Panc1 (cell line): ENCODE results near the gene STK16. TPM values are rescaled to one million over a fixed set of nuclear protein-coding genes. Genes with fewer than 3 reads are reported as not detected.

Experiments
- ATAC-seq: fragments of 200-7000 bp; cut with Tn5 transposase; 2 replicates; pipeline ENCODE4 v1.9.1; 2020; ENCODE audit warnings: mild to moderate bottlenecking, moderate library complexity
- BruUV-seq: library from RNA; stranded (reverse); fragments of 400-500 nt; replicated peaks from 2 replicates; lab custom pipeline; 2021; lab: Mats Ljungman, UMichigan
- CTCF ChIA-PET: fragments of 300-600 bp; sonication (Branson Sonifier 250); formaldehyde crosslinking; loops from one replicate; lab custom pipeline; 2022; ENCODE audit warnings: antibody characterized with exemption; lab: Charles Lee
- POLR2A ChIA-PET: fragments of 300-600 bp; sonication (Branson Sonifier 250); formaldehyde crosslinking; loops from one replicate; lab custom pipeline; 2022; ENCODE audit warnings: antibody characterized with exemption; lab: Charles Lee
- DNase-seq: peaks from one replicate; pipeline ENCODE4 v3.0.0-alpha.2; 2010; ENCODE audit warnings: low read depth, low spot score
- H3K27ac ChIP-seq: 2 replicates; pipeline ENCODE4 v1.5.1; 2011; ENCODE audit warnings: mild to moderate bottlenecking, low read length, inconsistent platforms
- H3K27me3 ChIP-seq: fragments of 200-500 bp; sonication (Bioruptor generic); 2 replicates; pipeline ENCODE4 v1.6.0; 2014; ENCODE audit warnings: low read length, inconsistent platforms; ENCODE audit not compliant: control insufficient read depth, insufficient read depth
- H3K36me3 ChIP-seq: fragments of 200-500 bp; sonication (Bioruptor generic); 2 replicates; pipeline ENCODE4 v1.5.1; 2014; ENCODE audit warnings: inconsistent platforms, mild to moderate bottlenecking, low read length, moderate library complexity; ENCODE audit not compliant: control insufficient read depth, insufficient read depth
- H3K4me1 ChIP-seq: 2 replicates; pipeline ENCODE4 v1.5.1; 2011; ENCODE audit warnings: inconsistent platforms, mild to moderate bottlenecking, low read length, moderate library complexity; ENCODE audit not compliant: control insufficient read depth, insufficient read depth
- H3K4me3 ChIP-seq, 2 experiments: 2 replicates each; pipeline ENCODE4 v1.5.1; 2011 to 2012; ENCODE audit warnings: low read depth in 2 of 2, low read length in 2 of 2, mild to moderate bottlenecking in 2 of 2, inconsistent platforms in 1 of 2, moderate library complexity in 1 of 2
- H3K9me3 ChIP-seq: fragments of 200-500 bp; sonication (Bioruptor generic); 2 replicates; pipeline ENCODE4 v1.5.1; 2014; ENCODE audit warnings: low read depth, mild to moderate bottlenecking, inconsistent platforms, low read length, moderate library complexity; ENCODE audit not compliant: control insufficient read depth, insufficient read depth
- CTCF ChIP-seq: fragments of 450-650 bp; IDR thresholded peaks from 2 replicates; pipeline ENCODE4 v1.5.1; 2017; ENCODE audit warnings: mild to moderate bottlenecking
- POLR2AphosphoS5 ChIP-seq: IDR thresholded peaks from 2 replicates; pipeline ENCODE4 v1.6.1; 2012; ENCODE audit warnings: mild to moderate bottlenecking, low read depth, low read length, moderate library complexity
- REST ChIP-seq, 2 experiments: IDR thresholded peaks; 2 replicates each; pipeline ENCODE4 v1.6.1; 2011 to 2012; ENCODE audit warnings: low read depth in 2 of 2, control low read depth in 1 of 2, low read length in 1 of 2, mild to moderate bottlenecking in 1 of 2, moderate library complexity in 1 of 2; ENCODE audit not compliant: insufficient read depth in 1 of 2
- SIN3A ChIP-seq: IDR thresholded peaks from 2 replicates; pipeline ENCODE4 v1.6.1; 2012; ENCODE audit warnings: low read depth, mild to moderate bottlenecking, low read length, moderate library complexity, borderline replicate concordance; ENCODE audit not compliant: insufficient read depth
- TCF7L2 ChIP-seq: IDR thresholded peaks from 2 replicates; pipeline ENCODE4 v1.6.1; 2011; ENCODE audit warnings: mild to moderate bottlenecking, low read depth, low read length, inconsistent platforms
- in situ Hi-C: cut with HindIII; loops from 2 replicates; pipeline ENCODE4 v1.10.0; 2016; ENCODE audit warnings: low sequenced_read_pairs, low pct_unique_long_range_greater_than_20kb
- intact Hi-C: fragments of 100-400 bp; cut with micrococcal nuclease; formaldehyde crosslinking; loops from one replicate; pipeline ENCODE4 v1.10.0; 2022; ENCODE audit not compliant: unreplicated experiment
- total RNA-seq: library from RNA; stranded (reverse); gene quantifications from one replicate; pipeline ENCODE4 v1.2.1, GENCODE V29; 2021; ENCODE audit not compliant: unreplicated experiment

STK16 gene
- total RNA-seq, 1 experiment from 2014 or later = 29.9 TPM

GRCh38 chr2:219248845-219249202 lies 3.5 kb downstream of the STK16 start:
- H3K27ac ChIP-seq = peak overlapping the region; percentile 65
- no peaks in the 10 kb centered on the region for H3K9me3 ChIP-seq
- DNase-seq (no peak), ATAC-seq (no peak)
- no peak overlapping the region for H3K4me3 ChIP-seq
- CTCF ChIA-PET = interaction anchor here (0.8 to 1.1 kb wide), 2 partner anchors 31 to 46 kb away, joined by 3 to 6 read pairs; no protein-coding TSS in a partner anchor
- peaks cover 51% of the 10 kb centered on the region for H3K4me1 ChIP-seq
- no peaks in the 10 kb centered on the region for H3K27me3 ChIP-seq
- TF ChIP-seq CTCF (no peak), TCF7L2 (no peak), REST (IDR thresholded peaks at IDR 0.05; ENCODE audit: insufficient read depth in 1 of 2, low read depth in 2 of 2, low read length in 1 of 2) (no peak), POLR2AphosphoS5 (no peak), SIN3A (no peak)
- no TSS peak for BruUV-seq
- POLR2A ChIA-PET = interaction anchor here (0.7 kb wide), 1 partner anchor 30 kb away, joined by 3 read pairs; no protein-coding TSS in a partner anchor
- H3K36me3 ChIP-seq = no peaks in the 10 kb centered on the region; the same call in 1 of the 2 replicates
- in situ Hi-C loops (no loop called here), intact Hi-C loops (no loop called here)

- H3K4me1 ChIP-seq = peaks cover 50% of the 10 kb centered on the region
Measured at GRCh38 chr2:219249203-219249980, 4.1 kb downstream of the STK16 start.

More at GRCh38 chr2:219249203-219249980, 4.1 kb downstream of the STK16 start:
- H3K27me3 ChIP-seq = no peaks in the 10 kb centered on the region
- intact Hi-C loops (no loop called here), in situ Hi-C loops (no loop called here)
- ATAC-seq (peak; percentile 7; the same call in 1 of the 2 replicates), DNase-seq (no peak)
- TF ChIP-seq SIN3A (no peak), POLR2AphosphoS5 (peak; percentile 11; the same call in 1 of the 2 replicates)
- no peaks in the 10 kb centered on the region for H3K9me3 ChIP-seq
- H3K36me3 ChIP-seq = no peaks in the 10 kb centered on the region; the same call in 1 of the 2 replicates
- ChIA-PET CTCF (interaction anchor here (0.6 to 1.1 kb wide), 3 partner anchors 31 to 102 kb away, joined by 3 to 6 read pairs (median 3); no protein-coding TSS in a partner anchor), POLR2A (interaction anchor here (0.5 to 0.6 kb wide), 2 partner anchors 38 to 237 kb away, joined by 5 to 13 read pairs; no protein-coding TSS in a partner anchor)
- H3K27ac ChIP-seq = peak overlapping the region; percentile 65
- no peak overlapping the region for H3K4me3 ChIP-seq
- no TSS peak for BruUV-seq
